NCI-H345 treated with DMSO at 0.1 percent for 48 hours (cell line): ENCODE results near the gene FAAP20.
A peak's percentile ranks its signal among the peaks of the same experiment; 100 is the strongest.

Experiments
- DNase-seq: peaks from one replicate; lab custom pipeline; 2025; ENCODE audit not compliant: unreplicated experiment; lab: John Stamatoyannopoulos, UW

Gene FAAP20

DNA sequence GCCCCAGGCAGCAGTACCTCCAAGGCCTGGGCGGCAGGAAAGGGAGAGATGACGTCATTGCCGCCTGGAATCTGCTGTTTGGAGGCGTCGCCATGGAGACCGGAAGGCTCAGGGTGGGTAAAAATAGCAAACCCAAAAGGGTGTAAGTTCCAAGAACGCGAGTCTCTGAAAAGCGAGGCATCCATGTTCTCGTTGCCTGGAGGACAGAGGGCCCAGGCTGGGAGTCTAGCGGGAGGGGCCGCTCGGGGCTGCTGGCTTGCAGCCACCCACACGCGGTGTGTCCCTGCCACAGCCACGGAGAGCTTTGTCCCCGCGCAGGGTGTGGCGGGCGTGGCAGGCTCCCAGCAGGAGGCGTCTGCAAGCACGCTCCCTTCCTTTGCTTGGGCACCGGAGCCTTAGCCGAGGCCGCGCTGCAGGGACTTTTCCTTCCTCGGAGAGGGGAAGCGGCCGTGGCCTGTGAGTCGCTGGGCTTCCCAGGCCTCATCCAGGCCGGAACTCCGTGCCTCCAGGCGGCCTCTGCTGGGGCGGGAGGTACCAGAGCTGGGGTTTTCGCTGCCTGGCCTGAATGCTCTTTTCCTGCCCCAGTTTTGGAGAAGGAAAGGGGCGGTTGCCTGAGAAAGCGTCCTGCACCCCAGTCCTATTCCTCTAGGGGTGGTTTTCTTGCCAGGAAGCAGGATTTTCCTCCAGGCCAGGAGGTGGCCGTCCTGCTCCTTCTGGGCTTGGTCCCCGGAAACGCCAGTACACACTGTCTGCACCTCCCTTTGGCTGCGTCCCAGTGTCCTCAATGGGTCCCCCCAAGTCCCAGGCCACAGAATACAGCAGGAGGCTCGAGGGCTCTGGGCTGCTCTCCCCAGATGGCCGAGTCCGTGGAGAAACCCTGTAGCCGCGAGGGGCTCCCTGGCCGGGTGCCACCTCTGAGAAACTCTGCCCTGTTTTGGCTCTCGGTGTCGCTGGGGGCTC lies 18.2 kb upstream of the FAAP20 start:
- DNase-seq = no peak

DNA sequence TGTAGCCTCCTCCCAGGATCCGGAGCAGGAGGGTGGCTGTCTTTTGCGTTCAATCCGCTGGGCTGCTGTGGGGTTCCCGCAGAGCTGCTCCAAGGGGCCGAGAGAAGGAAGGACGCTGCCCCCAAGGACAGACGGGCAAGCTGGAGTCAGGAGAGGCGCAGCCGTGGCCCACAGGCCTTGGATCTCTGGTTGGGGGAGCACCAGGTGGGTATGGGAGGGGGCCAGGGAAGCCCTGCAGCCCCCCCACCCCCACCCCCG lies 17.6 kb upstream of the FAAP20 start:
- no peak for DNase-seq

DNA sequence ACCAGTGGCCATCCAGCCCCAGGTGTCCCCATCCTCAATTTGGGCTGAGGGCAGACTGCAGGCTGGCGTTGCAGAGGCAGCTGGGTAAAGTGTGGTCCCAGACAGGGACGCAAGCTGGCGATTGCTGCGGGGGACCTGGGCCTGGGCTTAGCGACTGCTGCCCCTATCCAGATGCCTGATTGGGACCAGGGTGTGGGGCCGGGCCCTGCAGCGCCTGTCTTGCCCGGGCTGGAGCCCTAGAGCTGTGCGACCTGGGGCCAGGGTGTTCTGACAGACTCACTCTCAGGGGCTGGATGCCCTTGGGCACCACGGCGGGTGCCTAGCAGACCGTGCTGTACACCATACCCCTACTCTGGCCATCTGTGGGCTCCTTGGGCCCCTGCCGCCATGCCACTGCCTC lies 16.2 kb upstream of the FAAP20 start:
- no peak for DNase-seq

DNA sequence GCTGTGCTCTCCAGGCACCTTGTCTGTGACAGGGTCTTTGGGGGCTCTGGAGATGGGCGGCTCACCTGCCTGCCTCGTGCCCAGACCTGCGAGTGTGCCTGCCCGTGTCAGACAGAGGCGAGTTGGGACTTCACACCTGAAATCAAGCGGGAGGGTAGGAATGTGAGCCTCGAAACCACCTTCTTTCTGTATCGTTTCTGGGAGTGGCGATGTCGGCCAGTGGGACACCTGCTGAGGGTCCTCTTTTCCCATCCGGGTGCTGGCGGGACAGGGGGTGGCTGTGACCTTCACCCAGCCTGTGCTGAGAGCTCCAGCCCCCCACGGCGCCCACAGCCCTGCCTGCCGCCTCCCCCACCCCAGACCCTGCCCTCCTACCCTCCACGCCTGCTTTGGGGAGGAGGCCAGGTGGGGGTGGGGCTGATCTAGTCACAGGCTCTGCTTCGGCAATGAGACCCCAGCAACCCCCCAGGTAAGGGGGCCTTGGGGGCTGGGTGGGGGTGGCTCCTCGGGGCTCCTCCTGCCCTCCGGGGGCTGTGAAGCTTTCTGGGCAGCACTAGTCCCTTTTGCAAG lies 15.6 kb upstream of the FAAP20 start:
- no peak for DNase-seq

DNA sequence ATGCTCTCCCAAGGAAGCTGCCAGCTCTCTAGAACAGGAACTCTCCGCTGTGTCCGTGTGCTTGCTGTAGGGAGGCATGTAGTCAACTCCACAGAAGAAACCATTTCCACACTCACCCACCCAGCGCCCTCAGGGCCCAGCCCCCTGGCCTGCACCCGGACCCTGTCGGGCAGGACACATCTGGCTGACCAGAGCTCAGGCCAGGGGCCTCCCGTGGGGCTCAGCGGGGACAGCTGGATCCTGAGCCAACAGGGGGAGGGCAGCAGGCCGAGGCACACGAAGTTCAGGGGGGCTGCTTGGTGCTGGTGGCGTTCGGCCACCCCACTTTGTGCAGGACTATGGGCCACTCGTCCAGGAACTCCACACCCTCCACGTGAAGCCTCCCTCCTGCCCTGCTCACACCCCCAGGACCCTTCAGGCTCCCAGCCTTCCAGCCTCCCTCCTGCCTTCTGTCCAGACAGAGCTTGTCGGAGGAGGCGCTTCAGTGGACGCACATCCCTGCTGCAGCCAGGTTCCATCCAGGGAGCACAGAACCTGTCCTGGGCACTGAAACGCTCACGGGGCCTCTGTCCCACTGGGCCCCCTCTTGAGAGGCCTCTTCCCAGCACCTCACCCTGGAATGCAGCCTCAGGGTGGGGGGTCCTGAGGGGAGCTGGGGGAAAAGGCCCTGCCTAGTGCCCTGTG lies 15.0 kb upstream of the FAAP20 start:
- DNase-seq = no peak

DNA sequence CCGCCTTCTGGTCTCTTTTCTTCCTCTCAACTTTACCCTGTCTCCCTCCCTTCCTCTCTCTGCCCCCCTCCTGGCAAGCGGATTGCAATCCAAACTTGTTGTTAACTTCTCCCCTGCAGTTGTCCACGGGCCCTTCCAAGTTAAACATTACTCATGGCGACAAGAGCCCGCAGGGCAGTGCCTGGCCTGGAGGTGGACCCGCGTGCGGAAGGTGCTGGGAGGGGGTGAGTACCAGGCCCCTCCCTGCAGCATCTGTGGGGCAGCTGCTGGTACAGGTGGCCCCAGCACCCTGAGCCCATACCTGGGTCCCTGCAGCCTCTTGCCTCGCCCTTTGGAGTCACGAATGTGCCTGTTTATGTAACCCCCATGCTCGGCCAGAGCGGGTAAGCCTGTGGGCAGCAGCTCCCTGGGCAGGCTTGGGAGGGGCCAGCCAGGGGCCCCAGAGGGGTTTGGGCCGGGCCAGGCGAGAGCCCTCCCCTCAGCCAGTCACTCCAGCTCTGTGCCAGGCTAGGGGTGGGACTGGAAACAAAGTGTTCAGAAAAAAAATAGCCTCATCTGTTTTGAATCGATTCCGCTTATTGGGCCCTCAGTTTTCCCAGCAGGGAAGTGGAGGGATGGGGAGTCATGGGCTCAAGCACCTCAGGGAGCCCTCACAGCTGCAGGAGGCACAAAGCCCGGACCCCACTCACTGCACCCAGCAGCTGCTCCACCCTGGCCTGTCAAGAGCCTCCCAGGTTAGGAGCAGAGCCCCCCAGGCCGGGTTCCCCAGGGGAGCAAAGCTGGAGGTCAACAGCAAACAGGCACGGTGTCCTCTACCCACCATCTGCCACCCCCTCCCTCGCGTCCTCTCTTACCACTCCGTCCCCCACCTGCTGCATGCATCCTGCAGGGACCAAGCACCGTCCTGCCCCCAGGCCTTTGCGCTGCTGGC lies 14.0 kb upstream of the FAAP20 start:
- DNase-seq = no peak

DNA sequence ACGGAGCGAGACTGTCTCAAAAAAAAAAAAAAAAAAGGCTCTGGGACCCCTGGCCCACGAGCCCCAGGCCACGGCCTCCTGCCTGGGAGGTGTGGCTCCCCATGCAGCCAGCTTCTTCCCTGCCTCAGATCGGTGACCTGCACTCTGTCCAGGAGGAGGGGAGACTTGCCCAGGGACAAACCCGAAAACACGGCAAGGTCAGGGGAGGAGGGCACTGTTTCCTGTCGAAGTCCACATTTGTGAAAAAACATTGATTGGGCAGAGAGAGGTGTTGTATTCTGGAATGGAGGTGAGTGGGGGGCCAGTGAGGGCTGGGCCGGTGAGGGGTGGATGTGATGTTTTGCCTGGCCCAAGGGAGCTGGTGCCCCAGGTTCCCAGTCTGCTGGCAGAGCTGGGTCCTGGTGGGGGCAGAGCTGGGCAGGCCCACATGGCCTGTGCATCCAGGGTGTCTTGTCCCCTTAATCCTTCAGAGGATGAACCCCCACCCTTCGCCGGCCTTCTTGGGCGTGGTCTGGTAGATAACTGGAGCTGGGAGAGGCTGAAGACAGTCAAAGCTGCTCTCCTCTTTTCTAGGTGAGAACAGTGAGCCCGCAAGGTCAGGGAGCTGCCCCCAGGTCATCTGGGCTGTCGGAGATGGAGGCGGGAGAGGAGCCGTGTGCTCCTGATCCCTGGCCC lies 12.4 kb upstream of the FAAP20 start:
- DNase-seq = no peak

DNA sequence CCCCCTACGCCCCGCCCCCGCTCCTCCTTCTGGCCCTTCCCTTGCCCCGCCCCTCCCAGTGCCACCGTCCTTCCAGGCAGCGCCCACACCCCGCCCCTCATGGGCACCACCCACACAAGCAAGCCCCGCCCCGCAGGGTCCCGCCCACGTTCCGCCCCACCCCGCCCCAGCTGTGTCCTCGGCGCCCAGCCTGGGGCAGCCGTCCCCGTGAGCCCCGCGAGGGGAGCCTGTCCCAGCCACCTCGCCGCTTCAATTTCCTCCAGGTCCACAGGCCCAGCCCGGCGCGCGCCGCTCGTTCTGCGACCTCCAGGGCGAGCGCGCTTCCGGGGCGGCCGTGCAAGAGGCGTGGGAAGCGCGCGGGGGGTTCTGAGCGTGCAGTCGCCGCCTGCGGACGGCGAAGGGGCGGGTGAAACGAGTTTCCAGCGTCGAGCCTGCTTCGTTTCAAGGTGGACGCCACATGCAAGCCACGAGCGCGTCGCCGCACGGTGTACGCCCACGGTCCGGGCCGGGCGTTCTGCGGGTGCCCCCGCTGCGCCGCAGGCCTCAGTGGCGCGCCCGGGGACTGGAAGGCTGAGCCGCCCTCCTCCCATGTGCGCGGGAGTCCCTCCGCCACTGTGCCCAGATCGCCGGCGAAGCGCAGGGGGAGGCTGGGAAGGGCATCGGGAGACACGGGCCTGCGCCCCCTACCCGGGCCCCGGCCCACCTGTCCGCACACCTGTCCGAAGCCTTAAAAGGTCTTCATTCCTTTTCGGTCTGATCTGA lies 10.8 kb upstream of the FAAP20 start:
- DNase-seq = peak; percentile 56

DNA sequence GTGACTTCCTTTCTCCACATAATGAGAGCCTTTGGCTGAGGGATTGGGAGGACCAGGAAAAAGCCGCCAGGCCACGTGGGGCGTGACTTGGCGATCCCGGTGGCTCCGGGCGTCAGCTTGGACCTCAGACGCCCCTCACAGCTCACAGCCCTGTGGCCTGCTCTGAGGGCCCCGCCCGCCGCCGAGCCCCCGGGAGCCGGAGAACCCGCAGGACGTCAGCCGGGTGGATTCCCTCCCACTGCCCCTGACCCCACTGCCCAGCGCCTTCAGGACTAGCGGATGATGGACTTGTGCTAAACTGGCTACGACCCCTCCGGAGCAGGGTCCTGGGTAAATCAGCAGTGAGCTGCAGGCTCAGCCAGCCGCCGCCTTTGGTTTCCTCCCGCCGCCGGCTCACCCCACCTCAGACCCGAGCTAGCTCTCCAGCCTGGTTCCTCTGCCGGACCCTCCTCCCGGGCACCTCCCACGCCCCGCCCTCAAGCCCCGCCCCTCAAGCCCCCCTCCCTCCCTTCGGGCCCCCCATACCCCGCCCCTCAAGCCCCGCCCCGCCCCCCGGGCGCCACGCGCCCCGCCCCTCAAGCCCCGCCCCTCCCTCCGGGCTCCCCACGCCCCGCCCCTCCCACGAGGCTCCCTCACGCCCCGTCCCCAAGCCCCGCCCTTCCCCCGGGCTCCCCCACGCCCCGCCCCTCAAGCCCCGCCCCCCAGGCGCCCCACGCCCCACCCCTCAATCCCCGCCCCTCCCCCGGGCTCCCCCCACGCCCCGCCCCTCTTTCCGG lies 10.0 kb upstream of the FAAP20 start:
- no peak for DNase-seq

DNA sequence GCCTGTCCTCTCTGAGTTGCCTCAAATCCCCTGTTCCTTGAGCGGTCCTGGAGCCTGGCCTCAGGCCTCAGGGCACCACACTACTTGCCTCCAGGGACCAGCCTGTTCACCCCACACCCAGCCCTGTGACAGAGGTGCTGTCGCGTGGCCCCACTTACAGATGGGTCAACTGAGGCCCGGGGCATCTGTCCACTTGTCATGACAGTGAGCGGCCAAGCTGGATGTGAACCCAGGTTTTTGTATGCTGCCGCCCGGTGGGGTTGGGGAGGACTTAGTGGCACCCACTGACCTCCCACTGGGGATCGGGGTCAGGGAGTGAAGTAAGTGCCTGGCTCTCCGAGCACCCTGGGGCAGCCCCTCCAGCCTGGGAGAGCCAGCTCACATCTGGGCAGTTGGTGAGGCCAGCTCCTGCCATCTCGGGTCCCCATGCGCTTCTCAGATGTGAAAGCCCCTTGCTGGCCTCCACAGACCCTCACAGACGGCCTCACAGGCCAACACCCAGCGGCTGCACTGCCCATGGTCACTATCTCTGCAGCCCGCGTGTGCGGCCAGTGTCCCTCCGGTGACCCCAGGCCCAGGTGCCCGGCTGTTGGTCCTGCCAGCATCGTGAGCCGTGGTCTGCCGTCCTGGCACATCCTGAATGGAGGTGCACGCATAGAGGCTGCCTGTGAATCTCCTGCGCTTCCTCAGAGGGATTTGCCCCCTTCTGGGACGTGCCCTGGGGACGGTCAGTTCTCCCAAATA lies 9.3 kb upstream of the FAAP20 start:
- DNase-seq = no peak

DNA sequence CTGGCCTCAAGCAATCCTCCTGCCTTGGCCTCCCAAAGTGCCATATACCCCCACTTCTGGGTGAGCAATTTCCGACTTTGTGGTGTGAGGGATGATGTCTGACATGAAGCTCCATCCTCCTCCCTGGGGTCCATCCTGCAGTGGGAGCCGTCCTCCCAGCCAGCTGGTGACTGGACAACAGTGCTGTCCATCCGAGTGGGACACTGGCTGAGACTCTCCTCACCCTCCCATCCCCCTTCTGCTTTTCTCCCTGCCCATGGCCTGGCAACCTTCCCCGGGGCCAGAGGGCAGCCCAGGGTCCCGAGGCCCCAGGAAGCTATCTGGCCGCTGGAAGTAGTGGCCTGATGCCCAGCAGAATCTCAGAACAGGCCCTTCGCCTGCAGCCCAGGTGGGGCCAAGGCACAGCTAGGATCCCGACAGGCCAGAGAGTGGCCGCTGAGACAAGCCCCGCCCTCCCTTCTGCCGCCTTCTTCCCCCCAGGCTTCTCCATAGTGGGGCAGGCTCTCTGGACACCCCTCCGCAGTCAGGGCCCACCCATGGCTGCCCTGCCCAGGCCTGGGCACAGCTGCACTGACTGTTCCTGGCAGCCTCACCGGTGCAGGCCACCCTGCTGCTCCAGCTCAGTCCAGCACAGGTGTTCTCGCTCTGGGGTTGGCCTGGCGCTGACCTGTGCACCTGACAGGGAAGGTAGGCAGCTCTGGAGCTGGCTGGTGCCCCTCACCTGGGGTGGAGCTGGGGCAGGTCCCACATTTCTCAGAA lies 8.4 kb upstream of the FAAP20 start:
- no peak for DNase-seq

DNA sequence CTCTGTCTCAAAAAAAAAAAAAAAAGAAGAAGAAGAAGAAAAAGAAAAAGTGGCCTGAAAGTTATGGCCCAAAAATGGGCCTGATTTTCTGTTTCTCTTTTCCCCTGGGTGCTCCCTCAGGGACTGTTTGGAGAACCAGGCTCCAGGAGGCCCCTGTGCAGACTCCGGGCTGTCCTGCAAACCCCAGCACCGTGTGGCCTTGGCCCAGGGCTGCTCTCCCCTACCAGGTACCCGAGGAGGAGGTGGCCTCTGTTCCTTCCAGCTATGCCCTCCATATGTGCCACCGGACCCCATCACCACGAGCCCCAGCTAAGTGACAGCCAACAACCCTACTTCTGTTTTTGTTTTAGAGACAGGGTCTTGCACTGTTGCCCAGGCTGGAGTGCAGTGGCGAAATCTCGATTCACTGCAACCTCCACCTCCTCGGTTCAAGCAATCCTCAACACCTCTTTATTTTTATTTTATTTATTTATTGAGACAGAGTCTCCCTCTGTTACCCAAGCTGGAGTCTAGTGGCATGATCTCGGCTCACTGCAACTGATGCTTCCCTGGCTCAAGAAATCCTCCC lies 7.5 kb upstream of the FAAP20 start:
- no peak for DNase-seq

DNA sequence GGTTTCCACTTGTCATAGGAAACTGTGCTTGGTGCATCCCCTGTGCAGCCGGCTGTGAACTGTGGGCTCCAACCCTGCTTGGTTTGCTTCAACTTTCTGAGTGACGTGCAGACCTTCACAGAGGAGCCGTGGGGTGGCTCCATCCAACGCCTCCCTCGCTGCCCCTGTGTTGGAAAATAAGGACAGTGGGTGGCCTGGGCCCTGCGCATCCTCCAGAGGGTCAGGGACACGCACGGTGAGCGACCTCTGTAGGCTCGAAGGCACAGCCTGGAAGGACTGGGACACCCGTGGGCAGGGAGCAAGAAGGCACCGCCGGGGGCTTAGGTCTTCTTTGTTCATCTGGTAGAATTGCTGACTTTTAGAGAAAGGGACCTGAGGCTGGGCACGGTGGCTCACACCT lies 6.5 kb upstream of the FAAP20 start:
- DNase-seq = no peak

DNA sequence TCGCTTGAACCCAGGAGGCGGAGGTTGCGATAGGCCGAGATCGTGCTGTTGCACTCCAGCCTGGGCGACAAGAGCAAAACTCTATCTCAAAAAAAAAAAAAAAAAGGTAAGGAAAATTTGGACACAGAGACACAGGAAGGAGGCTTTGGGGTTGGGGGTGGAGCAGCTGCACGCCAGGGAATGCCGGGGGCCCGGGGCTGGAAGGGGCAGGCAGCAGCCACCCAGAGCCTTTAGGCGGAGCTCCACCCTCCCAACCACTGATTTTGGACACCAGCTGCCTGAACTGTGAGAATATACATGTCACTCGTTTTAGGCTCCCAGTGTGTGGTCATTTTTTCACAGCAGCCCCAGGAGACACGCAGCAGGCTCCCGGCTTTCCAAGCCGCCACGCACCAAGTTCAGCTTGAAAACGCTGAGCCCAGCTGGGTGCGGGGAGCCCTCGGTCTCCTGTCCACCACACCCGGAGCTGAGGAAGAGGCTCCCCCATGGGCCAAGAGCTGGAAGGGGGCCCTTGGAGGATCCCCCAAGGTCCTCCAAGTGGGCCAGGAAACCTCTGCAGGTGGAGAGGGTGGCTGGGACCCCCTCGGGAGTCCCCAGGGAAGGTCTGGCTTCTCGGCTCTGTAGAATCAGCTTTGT lies 5.9 kb upstream of the FAAP20 start:
- DNase-seq = no peak

DNA sequence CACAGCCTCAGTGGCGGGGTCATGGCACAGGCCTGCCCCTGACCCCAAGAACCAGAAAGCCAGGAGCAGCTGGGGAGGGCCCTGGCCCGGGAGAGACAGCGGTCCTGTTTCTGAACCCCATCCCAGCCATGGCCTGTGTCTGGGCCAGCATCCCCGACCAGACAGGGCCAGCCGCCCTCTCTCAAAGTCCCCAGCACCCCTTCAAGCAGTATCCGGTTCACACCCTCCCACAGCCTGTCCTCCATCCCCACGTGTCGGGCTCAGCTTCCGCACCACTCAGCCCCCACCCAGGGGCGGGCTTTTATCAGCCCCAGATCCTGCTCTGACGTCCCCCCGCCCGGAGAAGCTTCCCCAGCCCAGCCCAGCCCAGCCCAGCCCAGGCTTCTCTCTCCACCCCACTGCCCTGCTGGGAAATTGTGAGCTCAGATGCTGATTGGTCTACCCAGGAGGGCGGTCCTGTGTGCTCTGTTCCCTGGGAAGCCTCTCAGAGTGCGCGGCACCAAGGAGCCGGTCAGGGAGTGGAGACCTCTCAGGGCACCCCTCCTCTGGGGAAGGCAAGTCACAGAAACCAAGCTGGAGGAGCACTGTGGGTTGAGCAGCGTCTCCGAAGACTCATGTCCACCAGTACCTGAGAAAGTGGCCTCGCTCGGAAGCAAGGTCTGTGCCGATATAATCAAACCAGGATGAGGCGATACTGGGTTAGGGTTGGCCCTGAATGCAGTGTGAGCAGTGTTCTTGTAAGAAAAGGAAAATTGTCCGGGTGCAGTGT lies 4.7 kb upstream of the FAAP20 start:
- no peak for DNase-seq

DNA sequence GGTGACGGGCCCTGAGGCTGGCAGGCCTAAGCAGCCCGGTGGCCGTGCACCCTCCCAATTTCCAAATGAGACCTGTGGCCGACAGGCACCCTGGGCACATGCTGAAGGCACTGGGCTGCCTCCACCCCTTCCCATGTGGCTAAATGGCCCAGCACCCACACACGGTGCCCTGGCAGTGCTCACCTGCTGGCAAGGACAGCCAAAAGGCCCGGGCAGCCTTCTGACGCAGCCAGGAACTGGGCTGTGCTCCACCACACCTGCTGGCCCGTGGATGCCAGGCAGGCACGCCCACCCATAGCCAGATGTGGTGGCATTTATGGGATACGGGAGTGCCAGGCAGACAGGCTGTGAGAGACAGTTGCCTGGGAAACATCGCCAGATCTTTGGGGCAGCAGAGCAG lies 4.0 kb upstream of the FAAP20 start:
- DNase-seq = no peak
